Stimulated activated CD8-positive, alpha-beta memory T cell treated with anti-CD3 and anti-CD28 coated beads, Interleukin-7, amount 100 ng/mL, for 1 hour (primary cell): ENCODE measurements around the gene PCDH15.
"Not testable (repeated sequence)": the region's sequence is repeated elsewhere in the genome, so short reads cannot be mapped to it uniquely, and the experiment has no call there.

Experiments
- DNase-seq, 2 donors: peaks; one replicate each; pipeline ENCODE4 v3.0.0-alpha.2; 2020; ENCODE audit warnings: low read depth in 2 of 2

The PCDH15 gene

DNA sequence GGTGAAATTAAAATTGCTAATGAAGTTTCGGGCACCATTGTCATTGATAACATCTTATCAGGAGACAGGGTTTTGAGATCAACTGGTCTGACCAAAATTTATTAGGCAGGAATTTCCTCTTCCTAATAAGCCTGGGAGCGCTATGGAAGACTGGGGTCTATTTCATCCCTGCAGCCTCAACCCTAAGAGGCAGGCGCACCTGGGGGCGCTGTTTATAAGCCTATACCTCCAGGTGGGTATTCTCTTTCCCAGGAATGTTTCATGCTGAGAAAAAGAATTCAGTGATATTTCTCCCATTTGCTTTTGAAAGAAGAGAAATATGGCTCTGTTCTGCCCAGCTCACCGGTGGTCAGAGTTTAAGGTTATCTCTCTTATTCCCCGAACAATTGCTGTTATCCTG is 406.4 kb downstream of the PCDH15 start:
- DNase-seq: not testable (repeated sequence)

DNA sequence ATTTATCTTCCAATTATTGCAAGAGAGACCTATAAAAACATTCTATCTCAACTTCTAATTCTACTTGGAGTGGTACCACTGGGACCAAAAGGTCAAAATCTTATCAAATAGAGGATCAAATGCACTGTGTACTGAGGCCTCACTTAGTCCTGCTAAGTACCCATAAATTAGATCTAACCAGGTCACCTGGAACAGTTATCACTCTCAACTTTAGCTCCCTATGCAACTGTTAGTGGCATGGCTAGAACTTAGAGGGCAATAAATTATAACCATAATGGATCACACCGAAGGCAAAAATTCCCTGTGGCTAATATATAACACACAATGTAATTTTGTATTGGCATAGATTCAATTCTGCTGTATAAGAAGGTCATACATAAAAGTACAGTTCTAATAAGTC is 428.9 kb downstream of the PCDH15 start:
- DNase-seq: no peak

DNA sequence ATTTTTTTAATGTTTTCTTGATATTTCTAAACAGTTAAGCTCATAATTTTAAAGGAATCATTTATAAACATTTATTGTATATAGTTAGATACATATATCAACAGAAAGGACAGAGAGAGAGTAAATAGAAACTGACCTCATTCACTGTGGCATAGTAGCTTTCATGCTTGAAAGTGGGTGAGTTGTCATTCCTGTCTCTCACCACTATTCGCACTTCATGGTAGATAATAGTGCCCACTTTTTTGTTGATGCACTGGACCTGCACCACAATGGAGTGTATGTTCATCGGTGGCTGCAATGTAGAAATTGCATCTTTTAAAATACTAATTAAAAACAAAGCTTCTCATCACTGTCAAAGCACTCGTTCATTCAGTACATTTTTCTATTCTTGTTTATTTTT is 432.0 kb downstream of the PCDH15 start:
- no peak for DNase-seq

DNA sequence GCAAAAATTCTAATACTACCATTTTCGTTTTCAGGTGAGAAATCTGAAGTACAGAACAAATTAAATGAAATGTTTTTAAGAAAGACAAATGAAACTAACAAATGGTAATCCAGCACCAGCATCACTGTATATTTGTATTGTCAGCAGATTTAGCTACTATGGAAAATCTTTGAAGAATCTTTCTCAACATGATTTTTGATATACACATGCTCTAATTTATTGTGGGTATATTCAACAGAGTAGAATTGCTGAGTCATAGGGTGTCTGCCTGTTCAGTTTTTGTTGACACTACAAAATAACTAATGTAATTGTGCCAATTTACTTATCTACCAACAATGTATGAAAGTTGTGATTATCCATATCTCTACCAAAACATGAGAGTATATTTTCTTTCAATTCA is 437.6 kb downstream of the PCDH15 start:
- DNase-seq: no peak

DNA sequence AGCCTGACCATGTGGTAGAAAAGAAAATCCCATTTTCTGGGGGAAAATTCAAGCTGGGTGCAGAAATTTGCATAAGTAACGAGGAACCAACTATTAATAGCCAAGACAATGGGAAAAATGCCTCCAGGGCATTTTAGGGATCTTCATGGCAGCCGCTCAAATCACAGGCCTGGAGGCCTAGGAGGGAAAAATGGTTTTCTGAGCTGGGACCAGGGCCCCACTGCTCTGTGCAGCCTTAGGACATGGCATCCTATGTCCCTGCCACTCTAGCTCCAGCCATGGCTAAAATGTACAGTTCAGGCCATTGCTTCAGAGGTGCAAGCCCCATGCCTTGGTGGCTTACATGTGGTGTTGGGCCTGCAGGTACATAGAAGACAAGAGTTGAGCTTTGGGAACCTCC is 459.0 kb downstream of the PCDH15 start:
- DNase-seq: no peak

DNA sequence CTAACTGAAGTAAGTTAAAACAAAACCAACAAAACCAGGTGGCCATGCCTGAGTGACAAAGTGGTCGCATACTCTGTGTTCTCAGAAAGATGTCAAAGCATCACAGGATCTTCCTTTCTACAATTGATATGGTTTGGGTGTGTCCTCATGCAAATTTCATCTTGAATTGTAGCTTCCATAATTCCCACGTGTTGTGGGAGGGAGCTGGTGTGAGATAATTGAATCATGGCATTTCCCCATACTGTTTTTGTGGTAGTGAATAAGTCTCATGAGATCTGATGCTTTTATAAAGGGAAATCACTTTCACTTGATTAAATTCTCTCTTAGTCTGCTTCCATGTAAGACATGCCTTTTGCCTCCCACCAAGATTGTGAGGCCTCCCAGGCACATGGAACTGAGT is 465.7 kb downstream of the PCDH15 start:
- no peak for DNase-seq

DNA sequence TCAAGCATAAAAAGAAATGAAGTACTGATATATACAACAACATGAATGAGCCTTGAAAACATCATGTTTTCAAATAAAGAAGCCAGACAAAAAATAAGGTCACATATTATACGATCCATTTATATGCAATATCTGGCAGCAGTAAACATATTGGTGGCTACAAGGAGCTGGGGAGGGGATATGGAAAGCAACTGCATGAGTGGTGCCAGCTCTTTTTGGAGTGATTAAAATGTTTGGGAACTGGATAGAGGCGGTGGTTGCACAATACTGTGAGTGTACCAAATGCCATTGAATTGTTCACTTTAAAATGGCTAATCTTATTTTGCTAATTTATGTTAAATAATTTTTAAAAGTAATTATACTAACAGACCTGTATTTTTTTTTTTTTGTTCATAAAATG is 481.7 kb downstream of the PCDH15 start:
- DNase-seq: no peak

DNA sequence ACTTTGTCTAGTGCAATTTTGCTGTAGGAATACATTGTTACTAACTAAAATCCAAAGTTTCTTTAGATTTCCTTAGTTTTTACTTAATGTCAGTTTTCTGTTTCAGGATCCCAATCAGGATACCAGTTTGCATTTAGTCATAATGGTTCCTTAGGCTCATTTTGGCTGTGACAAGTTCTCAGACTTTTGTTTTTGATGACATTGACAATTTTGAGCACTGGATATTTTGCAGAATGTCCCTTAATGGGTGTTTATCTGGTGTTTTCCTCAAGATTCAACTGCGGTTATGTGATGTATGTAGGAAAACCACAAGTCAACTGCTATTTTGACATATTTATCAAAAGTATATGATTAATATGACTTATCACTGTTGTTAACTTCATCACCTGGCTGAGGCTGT is 482.6 kb downstream of the PCDH15 start:
- DNase-seq: no peak

DNA sequence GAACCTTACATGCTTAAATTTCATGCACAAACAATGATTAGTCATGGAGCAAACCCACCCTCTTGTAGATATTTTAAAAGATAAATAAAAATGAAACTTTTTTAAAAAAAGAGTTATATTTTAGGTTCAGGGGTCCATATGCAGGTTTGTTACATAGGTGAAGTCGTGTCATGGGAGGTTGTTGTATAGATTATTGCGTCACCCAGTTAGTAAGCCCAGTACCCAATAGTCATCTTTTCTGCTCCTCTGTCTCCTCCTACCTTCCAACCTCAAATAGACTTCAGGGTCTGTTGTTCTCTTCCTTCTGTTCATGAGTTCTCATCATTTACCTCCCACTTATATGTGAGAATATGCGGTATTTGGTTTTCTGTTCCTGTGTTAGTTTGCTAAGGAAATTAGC is 486.6 kb downstream of the PCDH15 start:
- DNase-seq: no peak

DNA sequence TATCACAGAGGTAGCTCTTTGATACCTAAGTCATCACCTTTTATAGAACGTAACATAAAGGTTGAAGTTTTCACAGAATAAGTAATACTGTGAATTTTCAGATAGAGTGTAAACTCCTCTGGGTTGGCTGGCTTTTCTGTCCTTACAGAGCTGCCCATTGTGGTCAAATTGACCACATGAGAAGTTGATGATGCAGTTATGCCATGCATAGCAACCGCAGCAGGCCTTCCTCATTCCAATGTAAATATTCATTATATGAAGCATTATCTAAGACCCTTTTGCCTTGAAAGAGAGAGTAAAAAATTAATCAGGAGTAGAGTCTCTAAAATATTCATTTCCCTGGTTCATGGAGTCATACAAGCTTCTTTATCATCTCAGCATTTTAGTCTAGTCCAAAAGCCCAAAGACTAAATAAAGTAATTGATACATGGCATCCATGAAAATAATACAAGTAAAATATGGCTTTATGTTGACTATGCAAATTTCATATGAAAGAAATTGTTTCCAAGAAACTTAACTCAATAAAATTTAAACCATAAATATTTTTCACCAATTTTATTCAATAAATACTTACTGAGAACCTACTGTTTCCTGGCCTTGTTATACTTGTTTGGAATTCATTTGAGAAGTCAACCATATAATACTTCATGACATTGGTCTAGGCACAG is 516.4 kb downstream of the PCDH15 start:
- DNase-seq: no peak

DNA sequence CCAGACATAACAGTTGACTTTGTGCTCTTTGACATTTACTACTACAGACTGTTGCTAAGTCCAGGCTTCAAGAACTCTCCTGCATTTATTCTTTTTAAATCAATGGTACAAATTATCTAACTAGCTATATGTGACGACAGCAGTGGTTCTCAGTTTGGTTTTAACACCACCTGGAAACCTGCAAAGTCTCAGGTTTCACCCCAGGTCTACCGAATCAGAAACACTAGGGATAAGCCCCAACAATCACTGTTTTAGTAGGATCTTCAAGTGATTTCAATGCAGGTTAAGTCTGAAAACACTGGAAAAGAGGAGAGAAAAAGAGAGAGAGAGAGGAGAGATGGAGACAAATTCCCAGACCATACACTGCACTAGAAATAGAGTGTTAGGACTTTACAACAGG is 519.0 kb downstream of the PCDH15 start:
- DNase-seq: no peak

DNA sequence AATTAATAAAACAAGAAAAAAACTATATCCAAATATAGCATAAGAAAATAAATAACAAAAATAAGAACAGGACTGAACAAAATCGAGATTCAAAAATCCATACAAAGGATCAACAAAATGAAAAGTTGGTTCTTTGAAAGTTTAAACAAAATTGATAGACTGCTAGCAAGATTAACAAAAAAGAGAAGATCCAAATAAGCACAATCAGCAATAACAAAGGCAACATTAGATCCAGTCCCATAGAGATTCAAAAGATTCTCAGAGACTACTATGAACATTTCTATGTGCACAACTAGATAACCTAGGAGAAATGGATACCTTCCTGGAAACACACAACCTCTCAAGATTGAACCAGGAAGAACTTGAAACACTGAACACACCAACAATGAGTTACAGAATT is 534.6 kb downstream of the PCDH15 start:
- no peak for DNase-seq

DNA sequence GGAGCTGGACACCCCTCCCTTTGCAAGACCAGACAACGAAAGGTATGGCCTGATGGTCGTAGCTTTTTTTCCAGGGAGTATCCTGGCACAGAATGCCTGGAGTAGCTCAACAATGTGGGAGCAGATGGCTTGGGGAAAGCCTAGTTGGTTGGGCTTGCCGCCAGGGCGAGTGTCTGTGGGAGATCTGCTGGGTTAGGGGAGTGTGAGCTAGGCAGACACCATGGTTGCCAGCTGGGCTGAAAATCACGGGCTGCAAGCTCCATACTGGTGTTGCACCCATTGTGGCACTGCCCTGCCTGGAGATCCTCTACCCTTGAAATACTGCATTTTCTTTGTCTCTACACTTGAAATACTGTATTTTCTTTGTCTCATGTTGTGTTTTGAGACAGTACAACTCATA is 538.3 kb downstream of the PCDH15 start:
- no peak for DNase-seq

DNA sequence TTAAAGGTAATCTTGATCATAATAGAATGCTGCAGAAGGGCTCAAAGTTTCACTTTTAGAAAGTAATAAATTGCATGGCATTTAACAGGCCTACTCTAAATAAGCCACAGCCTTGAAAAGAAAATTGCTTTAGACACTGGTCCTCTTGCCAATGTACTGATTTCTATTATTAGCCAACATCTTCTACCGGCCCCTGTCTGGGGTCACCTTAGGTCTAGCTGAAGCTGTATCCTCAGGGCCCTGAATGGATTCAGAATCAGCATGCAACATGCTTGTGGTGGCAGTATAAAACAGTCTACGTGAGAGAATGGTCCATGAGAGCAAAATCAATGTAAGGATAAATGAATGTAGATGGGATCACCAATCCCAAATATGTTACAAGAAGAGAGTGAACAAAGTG is 541.9 kb downstream of the PCDH15 start:
- DNase-seq: no peak

DNA sequence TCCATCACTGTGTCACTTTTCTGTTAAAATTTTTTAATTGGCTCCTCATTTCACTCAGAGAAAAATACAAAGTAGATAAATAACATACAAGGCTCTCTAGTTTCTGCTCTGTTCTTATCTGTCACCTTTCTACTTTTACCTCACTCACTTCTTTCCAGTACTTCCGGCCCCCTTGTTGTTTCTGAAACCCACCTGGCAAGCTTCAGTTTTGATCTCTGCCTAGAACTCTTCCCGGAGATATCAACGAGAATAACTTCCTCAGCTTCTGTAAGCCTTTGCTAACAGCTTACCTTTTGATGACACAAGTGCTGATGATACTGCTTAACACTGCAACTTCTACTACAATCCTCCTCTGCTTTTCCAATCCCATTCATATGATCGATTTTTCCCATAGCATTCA is 566.2 kb downstream of the PCDH15 start:
- no peak for DNase-seq

DNA sequence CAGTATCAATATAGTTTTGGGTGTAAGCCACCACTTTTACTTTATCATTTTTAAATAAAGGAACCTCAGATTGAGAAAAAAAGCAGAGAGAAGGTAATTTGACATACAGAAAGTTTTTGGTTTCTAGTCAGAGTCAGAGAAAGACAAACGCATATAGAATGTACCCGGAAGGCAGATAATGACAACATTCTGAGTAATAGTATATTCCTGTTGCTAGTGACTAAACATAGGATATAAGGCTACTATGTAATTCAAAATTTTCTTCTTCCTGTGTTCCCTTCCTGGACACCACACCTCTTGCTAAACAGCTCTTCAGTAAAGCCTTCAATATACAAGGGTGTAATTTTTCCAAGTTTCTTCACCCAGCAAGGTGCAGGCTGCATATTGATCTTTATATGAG is 597.6 kb downstream of the PCDH15 start:
- DNase-seq: no peak

DNA sequence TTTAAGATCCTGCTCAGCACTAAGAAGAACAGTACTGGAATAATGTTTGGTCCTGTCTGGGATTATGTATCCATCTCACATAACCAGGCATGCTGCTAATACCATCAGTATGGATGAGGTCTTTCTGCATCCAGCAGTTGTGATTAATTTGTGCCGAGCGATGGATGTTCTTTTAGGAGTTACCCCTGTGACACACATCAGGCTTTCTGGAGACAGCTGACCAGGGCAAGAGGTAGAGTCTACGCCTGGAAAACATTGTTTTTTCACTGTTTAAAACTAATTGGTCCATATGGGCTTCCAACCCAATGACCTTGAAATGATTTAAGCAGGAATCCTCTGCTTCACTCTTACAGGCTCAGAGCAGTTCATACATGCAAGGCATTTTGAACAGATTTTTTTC is 603.0 kb downstream of the PCDH15 start:
- no peak for DNase-seq

DNA sequence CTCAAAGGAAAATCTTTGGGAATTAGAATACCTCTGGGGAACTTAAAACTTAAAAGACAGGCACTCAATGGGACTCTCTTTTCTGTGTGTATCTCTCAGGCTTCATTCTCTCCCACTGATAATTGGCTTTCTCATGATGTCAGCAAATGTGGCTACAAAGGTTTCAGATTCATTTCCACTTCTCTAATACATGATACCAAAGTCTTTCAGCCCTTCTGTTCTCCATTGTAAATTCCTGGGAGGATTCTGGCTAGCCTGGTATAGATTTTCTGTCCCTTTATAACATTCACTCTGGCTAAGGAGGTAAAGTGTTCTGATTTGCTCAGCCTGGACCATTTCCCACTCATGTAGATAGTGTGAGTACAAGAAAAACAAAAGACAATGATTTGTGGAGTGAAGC is 606.2 kb downstream of the PCDH15 start:
- no peak for DNase-seq

DNA sequence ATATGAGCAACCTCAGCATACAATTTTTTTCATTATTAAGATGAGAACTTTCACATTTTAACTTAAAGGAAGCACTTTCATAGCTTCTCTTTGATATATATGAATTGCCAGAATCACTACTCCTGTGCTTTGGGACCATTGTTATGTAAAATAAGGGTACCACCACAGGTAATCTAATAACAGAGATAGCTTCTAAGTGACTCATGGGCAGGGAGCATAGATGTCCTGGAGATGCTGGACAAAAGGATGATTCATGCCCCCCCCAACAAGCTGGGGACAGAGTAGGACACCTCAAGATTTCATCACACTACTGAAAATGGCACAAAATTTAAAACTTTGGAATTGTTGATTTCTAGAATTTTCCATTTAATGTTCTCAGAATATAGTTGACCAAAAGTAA is 641.1 kb downstream of the PCDH15 start:
- no peak for DNase-seq

DNA sequence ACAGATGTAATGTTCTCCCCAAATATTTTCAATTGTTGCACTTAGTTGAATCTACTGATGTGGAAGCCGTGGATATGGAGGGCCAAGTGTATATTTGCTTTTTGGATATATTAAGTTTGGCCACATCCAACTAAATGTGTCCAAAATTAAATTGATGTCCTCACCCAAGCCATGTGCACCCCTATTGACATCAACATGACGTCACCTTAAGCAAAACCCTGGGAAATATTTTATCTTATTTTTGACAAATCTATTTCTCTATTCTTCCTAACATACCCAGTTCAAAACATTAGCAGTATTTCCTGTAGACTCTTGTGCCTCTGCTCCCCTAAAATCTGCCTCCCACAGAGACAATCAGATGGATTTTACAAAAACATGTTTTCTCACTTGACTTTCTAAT is 652.5 kb downstream of the PCDH15 start:
- no peak for DNase-seq

DNA sequence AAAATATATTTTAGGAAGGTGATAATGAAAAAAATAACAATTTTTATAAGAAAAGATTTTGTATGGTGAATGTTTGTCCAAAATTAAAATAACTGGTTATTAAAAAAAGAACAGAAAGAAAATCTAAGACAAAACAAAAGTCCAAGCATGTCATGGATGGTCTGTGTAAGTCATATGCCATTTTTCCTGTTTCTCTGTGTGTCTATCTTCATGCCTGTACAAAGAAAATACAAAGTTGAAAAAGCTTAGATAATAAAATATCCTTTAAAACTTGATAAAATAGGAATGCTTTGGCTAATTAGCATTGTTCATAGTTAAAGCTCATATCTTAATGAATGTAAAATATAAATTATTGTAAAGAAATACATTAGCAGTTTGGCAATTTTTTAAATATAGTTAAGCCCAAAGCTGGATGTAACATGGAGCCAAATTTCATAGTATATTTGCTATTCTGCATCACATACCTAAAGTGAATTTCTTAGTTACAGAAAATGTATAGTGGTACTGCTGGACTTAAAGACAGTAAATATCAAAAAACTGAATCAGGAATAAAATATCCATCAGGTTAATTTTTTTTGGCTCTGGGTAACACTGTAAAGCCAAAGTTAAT is 661.1 kb downstream of the PCDH15 start:
- DNase-seq: no peak

DNA sequence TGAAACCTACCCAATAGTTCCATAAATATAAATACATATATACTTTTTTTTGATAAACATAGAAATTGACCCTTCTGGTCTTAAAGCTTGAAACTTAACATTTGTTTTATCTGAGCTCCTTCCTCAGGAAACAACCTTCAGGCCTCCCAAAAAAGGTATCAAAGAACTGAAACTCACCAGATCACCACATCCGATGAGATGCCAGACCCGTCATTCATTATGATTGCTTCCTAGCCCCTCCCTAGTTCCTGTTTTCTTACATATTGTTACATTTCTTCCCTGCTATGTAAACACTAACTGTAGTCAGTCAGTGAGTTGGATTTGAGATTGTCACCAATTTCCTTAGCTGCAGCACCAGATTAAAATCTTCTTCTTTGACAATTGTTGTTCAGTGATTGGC is 663.6 kb downstream of the PCDH15 start:
- no peak for DNase-seq

DNA sequence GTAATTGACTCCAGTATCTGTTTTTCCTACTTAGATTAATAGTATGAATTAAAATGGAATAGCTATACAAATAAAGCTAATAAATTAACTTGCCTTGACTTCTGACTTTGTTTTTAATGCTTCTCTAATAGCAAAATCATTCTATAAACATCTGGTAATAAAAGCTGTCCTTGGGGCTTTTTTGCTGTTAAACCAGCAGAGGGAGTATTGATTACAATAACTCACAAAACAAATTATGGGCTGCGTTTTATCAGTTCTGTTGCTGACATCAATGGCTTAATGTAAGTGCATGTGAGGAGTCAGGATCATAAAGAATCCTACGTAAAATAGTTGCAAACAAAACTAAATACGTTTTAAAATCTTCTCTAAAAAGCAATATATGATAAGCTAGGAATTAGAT is 667.8 kb downstream of the PCDH15 start:
- no peak for DNase-seq

DNA sequence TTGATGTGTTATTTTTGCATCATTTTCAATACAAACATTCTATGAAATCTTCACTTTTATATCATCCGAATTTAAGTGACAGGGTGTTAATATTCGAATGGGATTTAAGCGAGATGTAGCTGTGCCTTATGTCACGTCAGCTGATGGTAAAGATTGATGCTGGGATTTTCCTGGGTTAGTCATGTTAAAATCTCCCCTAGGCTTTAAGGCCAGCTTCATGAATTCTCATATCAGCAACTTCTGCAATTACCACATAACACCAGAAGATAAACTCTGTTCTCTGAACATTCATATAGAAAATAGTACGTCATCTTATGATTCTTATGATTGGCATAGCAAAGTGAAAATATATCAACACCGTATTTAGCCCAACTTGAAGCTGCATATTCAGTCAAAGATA is 669.2 kb downstream of the PCDH15 start:
- DNase-seq: no peak
